ENCODE measurements around the gene MYO18A.
"Not testable (repeated sequence)": the region's sequence is repeated elsewhere in the genome, so short reads cannot be mapped to it uniquely, and the experiment has no call there.

MYO18A gene

DNA sequence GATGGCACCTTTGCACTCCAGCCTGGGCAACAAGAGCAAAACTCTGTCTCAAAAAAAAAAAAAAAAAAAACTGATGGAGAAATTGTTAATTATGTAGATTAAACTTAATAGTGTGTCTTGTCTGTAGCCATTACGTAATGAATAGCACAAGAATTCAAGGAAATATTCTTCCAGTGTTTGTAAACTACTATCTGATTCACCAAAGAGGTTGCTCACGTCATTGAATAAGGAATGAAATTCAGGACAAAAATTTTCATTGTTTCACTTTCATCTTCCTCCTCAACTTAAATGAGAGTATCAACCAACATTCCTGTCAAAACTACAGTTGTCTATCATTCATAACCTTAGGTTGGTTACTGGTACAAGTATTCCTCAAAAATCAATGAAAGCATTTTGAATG, 30.7 kb upstream of the MYO18A start:
- Histone ChIP-seq H3K4me3 (ENCODE audit: low read length) (no peak overlapping the region), H3K9me3 (ENCODE audit: insufficient read depth, low read length) (no peaks in the 10 kb centered on the region), H3K79me2 (ENCODE audit: low read length) (no peaks in the 10 kb centered on the region), H2AFZ (ENCODE audit: low read depth, low read length) (no peak overlapping the region), H3K4me1 (ENCODE audit: low read length) (no peaks in the 10 kb centered on the region), H3K4me2 (ENCODE audit: low read length) (no peak overlapping the region), H3K27ac (ENCODE audit: low read length) (no peak overlapping the region), H3K36me3 (replicated peaks; ENCODE audit: low read depth, low read length) (no peaks in the 10 kb centered on the region), H3K9ac (ENCODE audit: low read length) (no peak overlapping the region), H3K27me3 (ENCODE audit: low read depth, low read length) (no peaks in the 10 kb centered on the region), H4K20me1 (ENCODE audit: insufficient read depth, low read length) (no peaks in the 10 kb centered on the region)
- TF ChIP-seq, protein P1, sequence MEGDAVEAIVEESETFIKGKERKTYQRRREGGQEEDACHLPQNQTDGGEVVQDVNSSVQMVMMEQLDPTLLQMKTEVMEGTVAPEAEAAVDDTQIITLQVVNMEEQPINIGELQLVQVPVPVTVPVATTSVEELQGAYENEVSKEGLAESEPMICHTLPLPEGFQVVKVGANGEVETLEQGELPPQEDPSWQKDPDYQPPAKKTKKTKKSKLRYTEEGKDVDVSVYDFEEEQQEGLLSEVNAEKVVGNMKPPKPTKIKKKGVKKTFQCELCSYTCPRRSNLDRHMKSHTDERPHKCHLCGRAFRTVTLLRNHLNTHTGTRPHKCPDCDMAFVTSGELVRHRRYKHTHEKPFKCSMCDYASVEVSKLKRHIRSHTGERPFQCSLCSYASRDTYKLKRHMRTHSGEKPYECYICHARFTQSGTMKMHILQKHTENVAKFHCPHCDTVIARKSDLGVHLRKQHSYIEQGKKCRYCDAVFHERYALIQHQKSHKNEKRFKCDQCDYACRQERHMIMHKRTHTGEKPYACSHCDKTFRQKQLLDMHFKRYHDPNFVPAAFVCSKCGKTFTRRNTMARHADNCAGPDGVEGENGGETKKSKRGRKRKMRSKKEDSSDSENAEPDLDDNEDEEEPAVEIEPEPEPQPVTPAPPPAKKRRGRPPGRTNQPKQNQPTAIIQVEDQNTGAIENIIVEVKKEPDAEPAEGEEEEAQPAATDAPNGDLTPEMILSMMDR (IDR thresholded peaks at IDR 0.05; ENCODE audit: low read depth, low read length), result no peak
- TF ChIP-seq EZH2phosphoT487 (IDR thresholded peaks at IDR 0.05; ENCODE audit: low read depth), result no peak

GRCh38 chr17:29209073-29209472, 28.9 kb upstream of the MYO18A start:
- H3K4me3 ChIP-seq (ENCODE audit: low read length), result no peak overlapping the region
- no peak overlapping the region for H2AFZ ChIP-seq (ENCODE audit: low read depth, low read length)
- H3K4me2 ChIP-seq (ENCODE audit: low read length), result no peak overlapping the region
- TF ChIP-seq EZH2phosphoT487 (IDR thresholded peaks at IDR 0.05; ENCODE audit: low read depth), result no peak
- TF ChIP-seq, protein P1 (IDR thresholded peaks at IDR 0.05; ENCODE audit: low read depth, low read length), result no peak
- no peaks in the 10 kb centered on the region for H4K20me1 ChIP-seq (ENCODE audit: insufficient read depth, low read length)
- H3K4me1 ChIP-seq (ENCODE audit: low read length), result no peaks in the 10 kb centered on the region
- 0 out of 2 replicates have a peak, but pooled peaks cover 2% of the 10 kb centered on the region for H3K27me3 ChIP-seq (ENCODE audit: low read depth, low read length)
- no peaks in the 10 kb centered on the region for H3K79me2 ChIP-seq (ENCODE audit: low read length)
- H3K9ac ChIP-seq (ENCODE audit: low read length), result no peak overlapping the region
- no peaks in the 10 kb centered on the region for H3K36me3 ChIP-seq (replicated peaks; ENCODE audit: low read depth, low read length)
- H3K27ac ChIP-seq (ENCODE audit: low read length), result no peak overlapping the region
- no peaks in the 10 kb centered on the region for H3K9me3 ChIP-seq (ENCODE audit: insufficient read depth, low read length)

- TF ChIP-seq EZH2phosphoT487 (IDR thresholded peaks at IDR 0.05; ENCODE audit: low read depth), result no peak
- TF ChIP-seq, protein P1 (IDR thresholded peaks at IDR 0.05; ENCODE audit: low read depth, low read length), result no peak
- H3K4me3 ChIP-seq (ENCODE audit: low read length), result no peak overlapping the region
- no peaks in the 10 kb centered on the region for H3K79me2 ChIP-seq (ENCODE audit: low read length)
- no peak overlapping the region for H2AFZ ChIP-seq (ENCODE audit: low read depth, low read length)
- no peak overlapping the region for H3K9ac ChIP-seq (ENCODE audit: low read length)
- no peak overlapping the region for H3K27ac ChIP-seq (ENCODE audit: low read length)
- H3K4me2 ChIP-seq (ENCODE audit: low read length), result no peak overlapping the region
- H3K4me1 ChIP-seq (ENCODE audit: low read length), result no peaks in the 10 kb centered on the region
- no peaks in the 10 kb centered on the region for H3K9me3 ChIP-seq (ENCODE audit: insufficient read depth, low read length)
- 0 out of 2 replicates have a peak, but pooled peaks cover 2% of the 10 kb centered on the region for H3K27me3 ChIP-seq (ENCODE audit: low read depth, low read length)
- H4K20me1 ChIP-seq (ENCODE audit: insufficient read depth, low read length), result no peaks in the 10 kb centered on the region
- no peaks in the 10 kb centered on the region for H3K36me3 ChIP-seq (replicated peaks; ENCODE audit: low read depth, low read length)
Observed at GRCh38 chr17:29207975-29208374, 27.8 kb upstream of the MYO18A start.

GRCh38 chr17:29205047-29205446, 24.8 kb upstream of the MYO18A start:
- H3K9me3 ChIP-seq (ENCODE audit: insufficient read depth, low read length), result no peaks in the 10 kb centered on the region
- no peaks in the 10 kb centered on the region for H4K20me1 ChIP-seq (ENCODE audit: insufficient read depth, low read length)
- TF ChIP-seq EZH2phosphoT487 (IDR thresholded peaks at IDR 0.05; ENCODE audit: low read depth), result no peak
- TF ChIP-seq, protein P1 (IDR thresholded peaks at IDR 0.05; ENCODE audit: low read depth, low read length), result no peak
- H3K4me1 ChIP-seq (ENCODE audit: low read length), result peaks cover 5% of the 10 kb centered on the region
- H3K4me3 ChIP-seq (ENCODE audit: low read length), result no peak overlapping the region
- no peak overlapping the region for H3K9ac ChIP-seq (ENCODE audit: low read length)
- H3K27me3 ChIP-seq (ENCODE audit: low read depth, low read length), result 0 out of 2 replicates have a peak, but pooled peaks cover 2% of the 10 kb centered on the region
- H3K27ac ChIP-seq (ENCODE audit: low read length), result no peak overlapping the region
- no peak overlapping the region for H2AFZ ChIP-seq (ENCODE audit: low read depth, low read length)
- H3K79me2 ChIP-seq (ENCODE audit: low read length), result no peaks in the 10 kb centered on the region
- no peaks in the 10 kb centered on the region for H3K36me3 ChIP-seq (replicated peaks; ENCODE audit: low read depth, low read length)
- H3K4me2 ChIP-seq (ENCODE audit: low read length), result no peak overlapping the region

GRCh38 chr17:29204068-29204804, 24.0 kb upstream of the MYO18A start:
- not testable (repeated sequence) for H3K4me2 ChIP-seq (ENCODE audit: low read length); H3K9ac ChIP-seq (ENCODE audit: low read length); H3K9me3 ChIP-seq (ENCODE audit: insufficient read depth, low read length); H3K27ac ChIP-seq (ENCODE audit: low read length); H4K20me1 ChIP-seq (ENCODE audit: insufficient read depth, low read length); H3K27me3 ChIP-seq (ENCODE audit: low read depth, low read length); H3K4me3 ChIP-seq (ENCODE audit: low read length); H3K36me3 ChIP-seq (replicated peaks; ENCODE audit: low read depth, low read length); H2AFZ ChIP-seq (ENCODE audit: low read depth, low read length); H3K79me2 ChIP-seq (ENCODE audit: low read length)
- peaks cover 13% of the 10 kb centered on the region for H3K4me1 ChIP-seq (ENCODE audit: low read length)
